Type B pancreatic cell (in vitro differentiated cells): Measurements from ENCODE around the gene LRBA. TPM values are rescaled to one million over a fixed set of nuclear protein-coding genes. Genes with fewer than 3 reads are reported as not detected.

Source experiments
- DNase-seq: peaks from one replicate; pipeline ENCODE4 v3.0.0; 2021; ENCODE audit warnings: mixed read lengths; ENCODE audit not compliant: unreplicated experiment; ENCODE audit errors: extremely low spot score
- H3K27ac Mint-ChIP-seq: 2 replicates; pipeline ENCODE4 v1.8.0; 2021; ENCODE audit warnings: mild to moderate bottlenecking, mixed read lengths
- H3K27me3 Mint-ChIP-seq: 2 replicates; pipeline ENCODE4 v1.8.0; 2021; ENCODE audit warnings: mixed read lengths
- H3K36me3 Mint-ChIP-seq: 2 replicates; pipeline ENCODE4 v1.8.0; 2021; ENCODE audit warnings: mixed read lengths
- H3K4me1 Mint-ChIP-seq: one replicate; pipeline ENCODE4 v1.8.0; 2021; ENCODE audit warnings: mixed read lengths; ENCODE audit not compliant: unreplicated experiment
- H3K4me3 Mint-ChIP-seq: 2 replicates; pipeline ENCODE4 v1.8.0; 2021; ENCODE audit warnings: mild to moderate bottlenecking, mixed read lengths
- H3K9me3 Mint-ChIP-seq: 2 replicates; pipeline ENCODE4 v1.8.0; 2021; ENCODE audit warnings: mixed read lengths
- total RNA-seq: library from RNA; stranded (reverse); gene quantifications from 2 replicates; pipeline ENCODE4 v1.2.1, GENCODE V29; 2021; ENCODE audit warnings: low replicate concordance
- TF ChIP-seq, protein P1 (sequence below): fragments of 200-600 bp; sonication (generic); conservative IDR thresholded peaks from 2 replicates; pipeline ENCODE4 v1.5.0; 2021; ENCODE audit warnings: antibody characterized with exemption, mild to moderate bottlenecking

The LRBA gene
- total RNA-seq, 1 donor from 2014 or later = 64.5 TPM

- no peak for DNase-seq
- TF ChIP-seq, protein P1, sequence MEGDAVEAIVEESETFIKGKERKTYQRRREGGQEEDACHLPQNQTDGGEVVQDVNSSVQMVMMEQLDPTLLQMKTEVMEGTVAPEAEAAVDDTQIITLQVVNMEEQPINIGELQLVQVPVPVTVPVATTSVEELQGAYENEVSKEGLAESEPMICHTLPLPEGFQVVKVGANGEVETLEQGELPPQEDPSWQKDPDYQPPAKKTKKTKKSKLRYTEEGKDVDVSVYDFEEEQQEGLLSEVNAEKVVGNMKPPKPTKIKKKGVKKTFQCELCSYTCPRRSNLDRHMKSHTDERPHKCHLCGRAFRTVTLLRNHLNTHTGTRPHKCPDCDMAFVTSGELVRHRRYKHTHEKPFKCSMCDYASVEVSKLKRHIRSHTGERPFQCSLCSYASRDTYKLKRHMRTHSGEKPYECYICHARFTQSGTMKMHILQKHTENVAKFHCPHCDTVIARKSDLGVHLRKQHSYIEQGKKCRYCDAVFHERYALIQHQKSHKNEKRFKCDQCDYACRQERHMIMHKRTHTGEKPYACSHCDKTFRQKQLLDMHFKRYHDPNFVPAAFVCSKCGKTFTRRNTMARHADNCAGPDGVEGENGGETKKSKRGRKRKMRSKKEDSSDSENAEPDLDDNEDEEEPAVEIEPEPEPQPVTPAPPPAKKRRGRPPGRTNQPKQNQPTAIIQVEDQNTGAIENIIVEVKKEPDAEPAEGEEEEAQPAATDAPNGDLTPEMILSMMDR = no peak
- no peak overlapping the region for H3K27ac Mint-ChIP-seq
- peaks cover 3% of the 10 kb centered on the region for H3K4me1 Mint-ChIP-seq
- H3K9me3 Mint-ChIP-seq = no peaks in the 10 kb centered on the region
- no peaks in the 10 kb centered on the region for H3K36me3 Mint-ChIP-seq
- no peak overlapping the region for H3K4me3 Mint-ChIP-seq
- H3K27me3 Mint-ChIP-seq = no peaks in the 10 kb centered on the region
Measured at GRCh38 chr4:150656891-150657290, 358.2 kb downstream of the LRBA start.

DNA sequence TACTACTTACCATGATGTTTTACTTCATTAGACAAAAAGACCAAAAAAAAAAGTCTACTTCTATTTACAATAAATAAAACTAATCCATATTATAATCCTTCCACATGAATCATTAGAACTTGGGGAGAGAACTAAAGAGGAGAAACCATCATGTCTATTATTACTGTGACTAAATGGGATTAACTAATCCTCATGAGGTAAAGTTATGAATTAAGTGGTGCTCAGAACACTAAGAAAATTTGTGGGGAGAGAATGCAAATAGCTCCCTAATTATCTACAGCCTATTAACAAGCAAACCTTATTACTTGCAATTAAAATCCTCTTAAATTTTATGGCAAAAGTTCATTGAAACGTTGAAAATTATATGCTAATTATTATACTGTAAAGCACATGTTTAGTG is 364.3 kb downstream of the LRBA start:
- Mint-ChIP-seq H3K27me3 (no peaks in the 10 kb centered on the region), H3K9me3 (no peaks in the 10 kb centered on the region)

GRCh38 chr4:150648123-150648522 is 367.0 kb downstream of the LRBA start:
- no peak for DNase-seq
- no peaks in the 10 kb centered on the region for H3K9me3 Mint-ChIP-seq
- no peak overlapping the region for H3K27ac Mint-ChIP-seq
- TF ChIP-seq, protein P1 = no peak
- no peak overlapping the region for H3K4me3 Mint-ChIP-seq
- no peaks in the 10 kb centered on the region for H3K4me1 Mint-ChIP-seq
- no peaks in the 10 kb centered on the region for H3K27me3 Mint-ChIP-seq
- no peaks in the 10 kb centered on the region for H3K36me3 Mint-ChIP-seq

More for the DNA sequence above, 364.3 kb downstream of the LRBA start:
- TF ChIP-seq, protein P1 = no peak
- Mint-ChIP-seq H3K4me3 (no peak overlapping the region), H3K27ac (no peak overlapping the region), H3K36me3 (no peaks in the 10 kb centered on the region), H3K4me1 (no peaks in the 10 kb centered on the region)
- no peak for DNase-seq

DNA sequence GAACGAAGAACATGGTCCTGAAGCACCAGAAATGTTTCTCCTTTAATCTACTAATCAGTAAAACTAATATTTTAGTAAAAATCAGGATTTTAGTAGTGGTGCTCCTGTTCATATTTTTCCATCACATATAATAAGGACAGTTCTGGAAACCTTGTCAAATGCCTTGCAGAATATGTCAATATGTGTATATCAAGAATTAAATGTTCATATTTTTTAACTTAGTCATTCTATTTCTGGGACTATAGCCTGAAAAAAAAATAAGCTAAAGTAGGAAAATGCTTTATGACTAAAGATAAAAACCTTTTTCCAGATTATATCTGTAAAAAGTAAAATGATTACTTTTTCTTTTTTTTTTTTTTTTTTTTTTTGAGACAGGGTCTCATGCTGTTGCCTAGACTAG is 368.1 kb downstream of the LRBA start:
- TF ChIP-seq, protein P1 = no peak
- no peak overlapping the region for H3K4me3 Mint-ChIP-seq
- no peaks in the 10 kb centered on the region for H3K9me3 Mint-ChIP-seq
- no peak for DNase-seq
- no peaks in the 10 kb centered on the region for H3K4me1 Mint-ChIP-seq
- H3K27me3 Mint-ChIP-seq = no peaks in the 10 kb centered on the region
- H3K27ac Mint-ChIP-seq = no peak overlapping the region
- H3K36me3 Mint-ChIP-seq = no peaks in the 10 kb centered on the region

DNA sequence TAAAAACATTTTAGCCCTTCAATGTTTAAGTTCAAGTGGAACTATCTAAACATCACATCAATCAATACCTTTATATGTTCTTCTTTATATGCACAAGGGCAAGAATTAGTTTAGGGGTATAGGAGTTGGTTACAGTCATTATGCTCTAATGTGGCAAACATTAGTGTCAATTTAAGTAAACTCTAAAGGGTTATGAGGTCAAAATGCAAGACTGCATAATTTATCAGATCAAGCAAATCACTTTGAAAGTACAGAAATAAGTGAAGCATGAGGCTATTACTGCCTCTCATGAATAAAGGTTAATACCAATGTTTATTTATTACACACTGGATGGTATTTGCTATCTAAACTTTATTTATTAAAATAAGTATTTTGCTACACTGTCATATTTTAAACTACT is 373.5 kb downstream of the LRBA start:
- no peak for DNase-seq

More for the DNA sequence above, 373.5 kb downstream of the LRBA start:
- no peak overlapping the region for H3K27ac Mint-ChIP-seq
- no peak overlapping the region for H3K4me3 Mint-ChIP-seq
- H3K4me1 Mint-ChIP-seq = no peaks in the 10 kb centered on the region
- no peaks in the 10 kb centered on the region for H3K36me3 Mint-ChIP-seq
- no peaks in the 10 kb centered on the region for H3K27me3 Mint-ChIP-seq
- TF ChIP-seq, protein P1 = no peak
- H3K9me3 Mint-ChIP-seq = no peaks in the 10 kb centered on the region
